Activated T-cell treated with anti-CD3 and anti-CD28 coated beads, Interleukin-2, amount 50 U/mL, for 48 hours (primary cell): Measurements from ENCODE around the gene CADM2.

Experiments
- DNase-seq, 2 experiments: peaks; one replicate each; pipeline ENCODE4 v3.0.0-alpha.2; 2020

The CADM2 gene

GRCh38 chr3:85342915-85343314 is 384.1 kb downstream of the CADM2 start:
- no peak for DNase-seq

DNA sequence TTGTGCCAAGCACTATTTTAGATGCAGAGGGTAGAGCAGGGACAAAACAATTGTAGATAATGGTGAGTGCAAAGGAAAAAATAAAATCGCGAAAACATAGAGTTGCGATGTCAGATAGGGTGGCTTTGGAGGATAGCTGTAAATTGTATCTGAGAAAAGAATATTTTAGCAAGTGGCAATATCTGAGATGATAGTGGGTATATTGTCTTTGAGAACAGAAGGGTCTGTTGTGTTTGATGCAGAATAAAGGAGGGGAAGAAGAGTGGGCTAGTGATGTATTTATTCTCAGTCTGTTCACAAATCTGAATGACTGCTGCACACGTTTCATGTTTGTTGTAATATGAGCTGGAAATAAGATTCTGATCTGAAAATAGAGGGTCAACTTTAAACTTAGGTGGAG is 396.8 kb downstream of the CADM2 start:
- no peak for DNase-seq

- peak in 1 of 2 experiments; percentile 15 for DNase-seq
Observed at GRCh38 chr3:85360742-85361387, 402.1 kb downstream of the CADM2 start.

GRCh38 chr3:85364296-85364909 is 405.6 kb downstream of the CADM2 start:
- no peak for DNase-seq

- no peak for DNase-seq
Observed at GRCh38 chr3:85370341-85370740, 411.6 kb downstream of the CADM2 start.

GRCh38 chr3:85376131-85376530 is 417.3 kb downstream of the CADM2 start:
- no peak for DNase-seq

GRCh38 chr3:85377115-85377514 is 418.3 kb downstream of the CADM2 start:
- no peak for DNase-seq

GRCh38 chr3:85384372-85384771 is 425.6 kb downstream of the CADM2 start:
- no peak for DNase-seq

GRCh38 chr3:85387913-85388505 is 429.2 kb downstream of the CADM2 start:
- no peak for DNase-seq

DNA sequence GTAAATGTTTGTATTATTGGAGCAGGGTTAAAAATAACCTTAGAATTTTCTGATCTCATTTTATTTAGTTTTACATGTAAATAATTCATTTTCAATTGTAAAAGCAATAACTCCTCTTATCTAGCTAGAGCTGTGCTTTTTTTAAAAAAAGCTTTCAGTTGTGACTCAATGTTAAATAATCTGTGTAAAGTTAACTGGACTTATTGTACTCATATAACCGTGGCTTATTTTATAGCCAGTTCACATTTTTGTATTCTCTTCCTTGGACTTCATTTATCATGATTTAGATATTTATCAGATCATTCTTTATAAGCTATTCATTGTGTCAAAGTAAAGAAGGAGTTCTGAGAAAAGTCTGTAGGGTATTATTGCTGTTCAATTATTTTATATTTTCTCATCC is 435.6 kb downstream of the CADM2 start:
- DNase-seq, result no peak

- no peak for DNase-seq
Observed at GRCh38 chr3:85397434-85397833, 438.6 kb downstream of the CADM2 start.

DNA sequence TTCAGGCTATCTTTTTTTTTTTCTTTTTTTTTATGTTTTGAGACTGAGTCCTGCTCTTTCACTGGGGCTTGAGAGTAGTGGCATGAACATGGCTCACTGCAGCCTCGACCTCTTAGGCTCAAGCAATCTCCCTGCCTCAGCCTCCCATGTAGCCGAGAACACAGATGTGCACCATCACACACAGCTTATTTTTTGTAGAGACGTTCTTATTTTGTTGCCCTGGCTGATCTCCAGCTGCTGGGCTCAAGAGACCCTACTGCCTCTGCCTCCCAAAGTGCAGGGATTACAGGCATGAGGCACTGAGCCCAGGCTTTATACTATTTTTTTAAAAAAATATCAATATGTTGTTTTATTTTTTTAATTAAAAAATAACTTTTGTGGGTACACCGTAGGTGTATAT is 467.3 kb downstream of the CADM2 start:
- DNase-seq, result no peak

- no peak for DNase-seq
Observed at GRCh38 chr3:85427467-85427866, 468.7 kb downstream of the CADM2 start.

GRCh38 chr3:85432081-85432480 is 473.3 kb downstream of the CADM2 start:
- DNase-seq, result no peak

- DNase-seq, result no peak
Observed at GRCh38 chr3:85433319-85433718, 474.5 kb downstream of the CADM2 start.

GRCh38 chr3:85455561-85456200 is 496.9 kb downstream of the CADM2 start:
- no peak for DNase-seq

DNA sequence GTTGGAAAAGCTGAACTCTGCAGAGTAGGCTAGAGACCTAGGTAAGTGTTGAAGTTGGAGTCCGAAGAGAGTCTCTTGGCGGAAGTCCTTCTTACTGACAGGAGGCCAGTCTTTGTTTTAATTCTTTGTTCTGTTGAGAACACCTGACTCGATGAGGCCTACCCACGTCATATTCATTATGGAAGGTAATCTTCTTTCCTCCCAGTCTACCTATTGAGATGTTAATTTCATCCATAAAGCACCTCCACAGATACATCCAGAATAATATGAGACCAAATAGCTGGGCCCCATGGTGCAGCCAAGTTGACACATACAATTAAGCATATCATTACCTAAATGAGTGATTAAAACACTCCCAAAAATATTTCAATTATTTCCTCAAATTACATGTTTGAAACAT is 515.5 kb downstream of the CADM2 start:
- no peak for DNase-seq

- DNase-seq, result no peak
Observed at GRCh38 chr3:85475346-85475745, 516.6 kb downstream of the CADM2 start.

DNA sequence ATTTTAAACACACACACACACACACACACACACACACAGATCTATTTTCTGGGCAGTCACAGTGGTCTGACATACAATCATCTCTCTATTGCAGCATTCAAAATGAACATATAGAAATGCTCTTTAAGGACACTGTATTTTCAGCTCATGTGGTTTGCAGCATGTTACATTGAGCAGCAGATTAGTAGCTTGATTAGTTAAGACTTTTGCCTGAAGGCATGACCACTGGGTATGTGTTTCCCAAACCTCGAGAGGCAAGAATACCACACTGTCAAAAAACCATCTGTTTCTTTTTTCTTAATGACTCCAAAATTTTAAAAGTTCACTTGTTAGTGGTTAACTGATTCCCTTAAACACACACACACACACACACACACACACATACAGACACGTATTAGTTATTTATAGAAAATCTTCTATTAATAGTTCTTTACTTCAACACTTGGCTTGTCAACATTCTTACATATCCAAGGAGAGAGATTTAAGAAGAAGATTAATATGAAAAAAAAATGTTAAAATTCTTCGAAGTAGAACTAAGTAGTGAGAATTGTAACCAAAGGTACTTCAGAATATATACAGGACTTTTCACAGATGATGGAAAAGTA is 518.2 kb downstream of the CADM2 start:
- DNase-seq, result no peak

- DNase-seq, result no peak
Observed at GRCh38 chr3:85481411-85482212, 522.8 kb downstream of the CADM2 start.

- DNase-seq, result no peak
Observed at GRCh38 chr3:85482213-85482490, 523.4 kb downstream of the CADM2 start.

- no peak for DNase-seq
Observed at GRCh38 chr3:85483986-85484385, 525.2 kb downstream of the CADM2 start.

- no peak for DNase-seq
Observed at GRCh38 chr3:85487375-85487774, 528.6 kb downstream of the CADM2 start.
